Thyroid gland (tissue), 4 donors: ENCODE measurements around the gene ZNF423. TPM values are rescaled to one million over a fixed set of nuclear protein-coding genes. Genes with fewer than 3 reads are reported as not detected.

ENCODE experiments used
- DNase-seq, 2 donors: peaks; one replicate each; pipeline ENCODE4 v3.0.0-alpha.2; 2019
- H3K27ac ChIP-seq, 3 donors: fragments of 200-600 bp; sonication (generic); 1 replicate in 2 of 3; 2 replicates in 1 of 3; pipeline ENCODE4 v1.5.1; 2016 to 2019; ENCODE audit warnings: mild to moderate bottlenecking in 1 of 3, moderate library complexity in 1 of 3
- H3K27me3 ChIP-seq: fragments of 200-600 bp; sonication (generic); one replicate; pipeline ENCODE4 v1.5.1; 2019
- H3K36me3 ChIP-seq, 2 donors: fragments of 200-600 bp; sonication (generic); one replicate each; pipeline ENCODE4 v1.5.1; 2016 to 2019
- H3K4me1 ChIP-seq, 2 donors: fragments of 200-600 bp; sonication (generic); one replicate each; pipeline ENCODE4 v1.5.1; 2017 to 2019
- H3K4me3 ChIP-seq, 3 donors: fragments of 200-600 bp; sonication (generic); replicated peaks in 1 of 3; 1 replicate in 2 of 3; 2 replicates in 1 of 3; pipeline ENCODE4 v1.5.1; 2016; ENCODE audit warnings: mild to moderate bottlenecking in 1 of 3
- H3K9me3 ChIP-seq: fragments of 200-600 bp; sonication (generic); one replicate; pipeline ENCODE4 v1.5.1; 2017
- CTCF ChIP-seq, 6 experiments: fragments of 200-600 bp in 3 of 6; fragments of 450-650 bp in 3 of 6; sonication (generic) in 3 of 6; IDR thresholded peaks; one replicate each; pipeline ENCODE4 v1.5.1; 2016 to 2019; ENCODE audit warnings: antibody characterized with exemption in 6 of 6, mild to moderate bottlenecking in 2 of 6, inconsistent platforms in 1 of 6, moderate library complexity in 1 of 6
- POLR2A ChIP-seq, 2 donors: fragments of 450-650 bp; IDR thresholded peaks; one replicate each; pipeline ENCODE4 v1.6.1; 2017; ENCODE audit warnings: antibody characterized with exemption in 2 of 2, mild to moderate bottlenecking in 2 of 2, moderate library complexity in 1 of 2
- WGBS, 2 donors: methylation state at CpG; one replicate each; pipeline ENCODE4 v1.1.5; 2017; 5-methylcytosine and 5-hydroxymethylcytosine counted together
- intact Hi-C: fragments of 100-400 bp; cut with DNase I; formaldehyde crosslinking; loops from one replicate; pipeline ENCODE4 v1.15.1; 2023
- total RNA-seq, 4 donors: library from RNA; depleted of rRNA; stranded (reverse); fragments of >200 nt; gene quantifications; one replicate each; pipeline ENCODE4 v1.2.3, GENCODE V29; 2016

ZNF423 gene
- total RNA-seq, 4 donors from 2014 or later: 7.4 to 10.0 (median 8.5) TPM

DNA sequence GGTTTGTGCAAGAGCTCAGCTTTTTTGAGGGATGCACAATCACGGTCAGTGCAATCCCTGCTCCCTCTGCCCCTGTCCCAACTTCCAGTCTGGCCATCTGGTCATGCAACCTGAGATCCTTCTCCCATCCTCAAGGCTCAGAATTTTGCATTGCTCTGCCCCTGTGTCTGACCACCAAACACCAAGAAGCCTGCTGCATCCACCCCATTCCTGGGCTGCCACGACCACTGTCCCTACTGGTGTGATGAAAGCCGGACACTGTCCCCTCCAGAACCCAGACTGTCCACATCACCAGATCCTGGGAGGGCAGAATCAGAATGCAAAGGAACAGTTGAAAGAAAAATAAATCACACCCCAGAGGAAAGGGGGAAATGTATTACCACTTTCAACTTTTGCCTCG, 251.3 kb downstream of the ZNF423 start:
- Histone ChIP-seq H3K4me3 (no peak overlapping the region), H3K9me3 (no peaks in the 10 kb centered on the region), H3K36me3 (no peaks in the 10 kb centered on the region), H3K27me3 (no peaks in the 10 kb centered on the region), H3K27ac (no peak overlapping the region), H3K4me1 (peaks cover 7 to 9% of the 10 kb centered on the region in 2 donors)
- WGBS, 2 donors: 91 to 97% methylated on average over 4 of the region's 4 CpGs
- no peak for DNase-seq
- no peak for TF ChIP-seq CTCF (IDR thresholded peaks at IDR 0.05)
- TF ChIP-seq POLR2A (IDR thresholded peaks at IDR 0.05): no peak
- intact Hi-C loops: no loop called here

DNA sequence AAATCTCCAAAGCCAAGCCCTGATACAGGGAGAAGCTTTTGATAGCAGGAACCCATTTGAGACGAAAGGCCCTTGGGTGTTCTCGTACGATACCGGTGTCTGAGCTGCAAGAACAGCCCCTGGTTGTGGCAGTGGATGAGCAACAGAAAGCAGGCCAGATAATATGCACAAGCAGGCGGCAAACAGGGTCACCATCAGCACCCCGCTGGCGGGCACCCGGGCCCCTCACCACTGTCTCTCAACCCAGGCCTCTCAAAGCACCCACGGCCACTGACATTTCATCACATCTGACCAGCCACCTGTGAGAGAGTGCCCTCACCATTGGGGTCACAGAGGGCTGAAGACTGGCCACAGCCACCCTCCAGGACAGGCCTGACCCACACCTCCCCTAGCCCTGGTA, 252.0 kb downstream of the ZNF423 start:
- intact Hi-C loops: no loop called here
- Histone ChIP-seq H3K36me3 (no peaks in the 10 kb centered on the region), H3K27ac (no peak overlapping the region), H3K27me3 (no peaks in the 10 kb centered on the region), H3K4me3 (no peak overlapping the region), H3K9me3 (no peaks in the 10 kb centered on the region), H3K4me1 (peaks cover 7 to 9% of the 10 kb centered on the region in 2 donors)
- no peak for TF ChIP-seq CTCF (IDR thresholded peaks at IDR 0.05)
- TF ChIP-seq POLR2A (IDR thresholded peaks at IDR 0.05): no peak
- 96% methylated on average over 5 to 9 of the region's 9 CpGs for WGBS, 2 donors
- no peak for DNase-seq

DNA sequence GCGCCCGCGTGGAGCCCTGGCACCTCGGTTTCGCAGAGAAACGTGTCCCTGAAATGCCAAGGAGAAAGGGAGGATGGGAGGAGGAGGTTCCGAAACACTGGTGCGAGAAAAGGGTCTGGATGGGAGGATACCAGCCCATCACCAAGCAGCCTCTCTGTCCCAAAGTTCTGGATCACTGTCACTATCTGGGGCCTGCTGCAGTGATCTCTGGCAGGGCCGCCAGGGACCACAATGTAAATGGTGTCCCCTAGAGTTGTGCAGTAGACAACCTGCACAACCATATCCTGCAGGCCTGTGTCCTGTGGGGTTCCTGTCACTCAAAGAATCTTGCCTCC, 253.0 kb downstream of the ZNF423 start:
- 67 to 80% methylated on average over 9 of the region's 9 CpGs for WGBS, 2 donors
- Histone ChIP-seq H3K4me3 (no peak overlapping the region), H3K27me3 (no peaks in the 10 kb centered on the region), H3K9me3 (no peaks in the 10 kb centered on the region), H3K36me3 (no peaks in the 10 kb centered on the region), H3K27ac (peak overlapping the region in 1 of 3 donors; percentile 41), H3K4me1 (peaks cover 7 to 9% of the 10 kb centered on the region in 2 donors)
- DNase-seq: no peak
- TF ChIP-seq POLR2A (IDR thresholded peaks at IDR 0.05) (no peak), CTCF (IDR thresholded peaks at IDR 0.05) (no peak)
- intact Hi-C loops: no loop called here

DNA sequence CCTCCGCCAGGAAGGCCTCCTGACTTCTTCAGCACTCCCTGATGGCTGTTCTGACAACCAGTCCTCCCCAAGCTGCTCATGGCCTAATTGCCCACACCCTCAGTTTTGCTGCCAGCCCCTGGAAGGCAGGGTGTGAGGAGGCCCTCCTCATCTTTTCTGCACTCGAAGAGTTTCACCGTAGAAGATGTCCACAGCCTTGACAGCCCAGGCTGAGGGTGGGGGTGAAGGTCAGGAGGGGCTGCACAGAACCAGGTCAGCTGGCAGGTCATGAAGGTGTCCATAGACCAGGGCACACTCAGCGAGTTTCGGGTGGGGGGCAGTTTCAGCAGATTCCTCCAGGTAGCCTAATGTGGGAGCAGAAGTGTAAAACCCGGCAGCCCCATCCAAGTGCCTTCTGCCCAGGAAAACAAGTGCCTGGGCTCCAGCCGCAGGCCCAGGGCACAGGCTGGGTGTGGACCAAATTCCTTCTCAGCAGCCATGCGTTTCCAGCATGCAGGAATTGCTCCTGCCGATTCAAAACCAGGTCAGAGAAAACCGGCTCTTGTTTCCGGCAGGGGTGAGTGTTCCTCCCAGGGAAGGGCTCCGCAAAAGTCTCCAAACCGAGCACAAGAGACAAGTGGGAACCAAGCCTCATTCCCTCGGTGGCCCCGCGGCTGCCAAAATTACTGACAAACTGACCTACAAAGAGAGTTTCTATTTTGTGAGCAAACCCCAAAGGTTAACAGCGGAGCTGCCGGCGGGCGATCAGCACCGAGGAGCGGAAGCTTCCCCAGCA, 253.5 kb downstream of the ZNF423 start:
- H3K4me3 ChIP-seq: no peak overlapping the region
- H3K36me3 ChIP-seq: no peaks in the 10 kb centered on the region
- WGBS, 2 donors: 38 to 41% methylated on average over 19 to 22 of the region's 22 CpGs
- peaks cover 7 to 9% of the 10 kb centered on the region in 2 donors for H3K4me1 ChIP-seq
- intact Hi-C loops: no loop called here
- no peak for TF ChIP-seq CTCF (IDR thresholded peaks at IDR 0.05)
- no peak for TF ChIP-seq POLR2A (IDR thresholded peaks at IDR 0.05)
- no peaks in the 10 kb centered on the region for H3K9me3 ChIP-seq
- peak overlapping the region in 1 of 3 donors; percentile 41 for H3K27ac ChIP-seq
- no peaks in the 10 kb centered on the region for H3K27me3 ChIP-seq
- DNase-seq: peak; percentile 86 to 87

GRCh38 chr16:49601576-49601975, 254.3 kb downstream of the ZNF423 start:
- 75 to 92% methylated on average over 2 to 6 of the region's 6 CpGs for whole genome bisulfite sequencing, 2 donors
- Histone ChIP-seq H3K9me3 (no peaks in the 10 kb centered on the region), H3K4me3 (no peak overlapping the region), H3K4me1 (peaks cover 7 to 9% of the 10 kb centered on the region in 2 donors), H3K27me3 (no peaks in the 10 kb centered on the region), H3K27ac (peak overlapping the region in 1 of 3 donors; percentile 41), H3K36me3 (no peaks in the 10 kb centered on the region)
- no peak for DNase-seq
- intact Hi-C loops: no loop called here
- TF ChIP-seq POLR2A (IDR thresholded peaks at IDR 0.05) (no peak), CTCF (IDR thresholded peaks at IDR 0.05) (no peak)
